Measurements from ENCODE around the gene TUBB. TPM values are rescaled to one million over a fixed set of nuclear protein-coding genes. Genes with fewer than 3 reads are reported as not detected.
A peak's percentile ranks its signal among the peaks of the same experiment; 100 is the strongest.

TUBB gene
- total and polyA plus RNA-seq, 2 of the 8 experiments (the other 6 are each of a cell fraction or from before 2014, with no cell fraction given): 1,880 to 3,022 TPM

DNA sequence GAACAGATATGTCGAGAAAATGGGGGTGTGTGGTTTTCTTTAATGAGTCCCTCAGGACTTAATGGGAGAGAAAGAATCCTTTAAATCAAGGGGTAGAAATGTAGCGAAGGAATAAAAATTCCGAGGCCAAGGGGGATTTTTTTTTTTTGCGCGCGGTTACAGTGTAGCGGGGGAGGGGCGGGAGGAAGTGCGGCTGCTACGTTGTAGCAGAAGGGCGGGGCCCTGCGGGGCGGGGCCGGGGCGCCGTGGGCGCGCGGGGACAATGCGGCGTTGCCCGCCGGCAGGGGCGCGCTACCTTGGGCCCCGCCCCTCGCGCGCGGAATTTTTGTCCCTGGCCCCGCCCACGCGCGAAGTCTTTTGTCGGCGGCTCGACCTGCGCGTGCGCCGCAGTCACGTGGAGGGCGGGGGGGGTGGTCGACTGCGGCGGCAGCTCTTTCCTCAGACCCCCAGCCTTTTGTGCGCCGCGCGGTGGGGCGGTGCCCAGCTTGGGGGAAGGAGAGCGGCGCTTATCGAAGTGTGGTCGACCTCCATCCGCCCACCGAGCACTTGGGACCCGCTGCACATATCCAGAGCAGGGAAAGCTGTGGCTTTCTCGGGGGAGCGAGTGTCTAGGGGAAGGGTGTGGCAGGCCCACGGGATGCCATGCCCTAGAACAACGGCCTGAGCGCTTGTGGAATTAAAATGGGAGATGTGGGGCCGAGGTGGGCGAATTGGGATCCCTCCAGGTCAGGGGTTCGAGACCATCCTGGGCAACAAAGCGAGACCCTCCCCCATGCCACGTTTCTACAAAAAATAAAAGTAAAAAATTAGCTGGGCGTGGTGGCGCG is 1.3 kb downstream of the TUBB start (continued):
- peak; percentile 85 for TF ChIP-seq CHD1 (IDR thresholded peaks at IDR 0.05; ENCODE audit: low read depth, low read length)
- TF ChIP-seq JUND (IDR thresholded peaks at IDR 0.05; ENCODE audit: low read length): no peak
- TF ChIP-seq SAP30 (IDR thresholded peaks at IDR 0.05; ENCODE audit: insufficient read depth, insufficient replicate concordance, low read length): peak; percentile 30
- TF ChIP-seq RBBP5 (IDR thresholded peaks at IDR 0.05; ENCODE audit: borderline replicate concordance, low read depth, low read length): no peak
- TF ChIP-seq POLR2AphosphoS5 (IDR thresholded peaks at IDR 0.05; ENCODE audit: low read depth, low read length): peak; percentile 86
- TF ChIP-seq, protein P1, sequence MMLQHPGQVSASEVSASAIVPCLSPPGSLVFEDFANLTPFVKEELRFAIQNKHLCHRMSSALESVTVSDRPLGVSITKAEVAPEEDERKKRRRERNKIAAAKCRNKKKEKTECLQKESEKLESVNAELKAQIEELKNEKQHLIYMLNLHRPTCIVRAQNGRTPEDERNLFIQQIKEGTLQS (IDR thresholded peaks at IDR 0.05; ENCODE audit: insufficient read depth, low read depth, low read length): peak; percentile 90
- TF ChIP-seq TEAD4 (IDR thresholded peaks at IDR 0.05; ENCODE audit: low read depth, low read length): 0 out of 2 replicates have a peak, but pooled peaks have one; percentile 67
- peak; percentile 78 for TF ChIP-seq TAF1 (IDR thresholded peaks at IDR 0.05; ENCODE audit: low read depth, low read length)
